ENCODE measurements around the gene MRPL17. TPM values are rescaled to one million over a fixed set of nuclear protein-coding genes. Genes with fewer than 3 reads are reported as not detected.

MRPL17 gene
- total RNA-seq, 1 experiment from 2014 or later = 98.5 TPM

GRCh38 chr11:6633422-6634408 lies 49.4 kb downstream of the MRPL17 start:
- CTCF ChIA-PET = no interaction called here
- H3K4me3 ChIP-seq (ENCODE audit: low read depth, low read length, poor library complexity, severe bottlenecking) = no peak overlapping the region
- no peaks in the 10 kb centered on the region for H3K36me3 ChIP-seq (ENCODE audit: insufficient read depth, low read length, poor library complexity, severe bottlenecking)
- H3K27me3 ChIP-seq (replicated peaks; ENCODE audit: insufficient read depth, low read depth, low read length, poor library complexity) = no peaks in the 10 kb centered on the region
- DNase-seq (ENCODE audit: low spot score) = no peak
- TF ChIP-seq EZH2 (IDR thresholded peaks at IDR 0.05; ENCODE audit: borderline replicate concordance, low read depth, low read length, poor library complexity, severe bottlenecking) (no peak), CTCF (conservative IDR thresholded peaks at IDR 0.05; ENCODE audit: low read depth, low read length) (no peak)
- no peak overlapping the region for H3K27ac ChIP-seq (ENCODE audit: low read depth, low read length, poor library complexity, severe bottlenecking)
- intact Hi-C loops (cut with micrococcal nuclease; ENCODE audit: unreplicated experiment) = no loop called here
- no peaks in the 10 kb centered on the region for H3K4me1 ChIP-seq (ENCODE audit: insufficient read depth, low read length, poor library complexity, severe bottlenecking)
- no peaks in the 10 kb centered on the region for H3K9me3 ChIP-seq (ENCODE audit: low read depth, low read length, poor library complexity, severe bottlenecking)
- no TSS peak for BruUV-seq (replicated peaks)
- POLR2A ChIA-PET (ENCODE audit: low non-redundant PET) = no interaction called here

GRCh38 chr11:6632116-6633073 lies 50.7 kb downstream of the MRPL17 start:
- intact Hi-C loops (cut with micrococcal nuclease; ENCODE audit: unreplicated experiment) = no loop called here
- no peak overlapping the region for H3K4me3 ChIP-seq (ENCODE audit: low read depth, low read length, poor library complexity, severe bottlenecking)
- H3K27me3 ChIP-seq (replicated peaks; ENCODE audit: insufficient read depth, low read depth, low read length, poor library complexity) = no peaks in the 10 kb centered on the region
- TF ChIP-seq EZH2 (IDR thresholded peaks at IDR 0.05; ENCODE audit: borderline replicate concordance, low read depth, low read length, poor library complexity, severe bottlenecking) = no peak
- no peak for TF ChIP-seq CTCF (conservative IDR thresholded peaks at IDR 0.05; ENCODE audit: low read depth, low read length)
- no peaks in the 10 kb centered on the region for H3K4me1 ChIP-seq (ENCODE audit: insufficient read depth, low read length, poor library complexity, severe bottlenecking)
- no peaks in the 10 kb centered on the region for H3K9me3 ChIP-seq (ENCODE audit: low read depth, low read length, poor library complexity, severe bottlenecking)
- CTCF ChIA-PET = interaction anchor here (0.6 kb wide), 1 partner anchor 1370 kb away, joined by 14 read pairs; no protein-coding TSS in a partner anchor
- H3K36me3 ChIP-seq (ENCODE audit: insufficient read depth, low read length, poor library complexity, severe bottlenecking) = no peaks in the 10 kb centered on the region
- no TSS peak for BruUV-seq (replicated peaks)
- POLR2A ChIA-PET (ENCODE audit: low non-redundant PET) = no interaction called here
- H3K27ac ChIP-seq (ENCODE audit: low read depth, low read length, poor library complexity, severe bottlenecking) = no peak overlapping the region
- no peak for DNase-seq (ENCODE audit: low spot score)

GRCh38 chr11:6631361-6631890 lies 51.7 kb downstream of the MRPL17 start:
- Histone ChIP-seq H3K27me3 (replicated peaks; ENCODE audit: insufficient read depth, low read depth, low read length, poor library complexity) (no peaks in the 10 kb centered on the region), H3K4me3 (ENCODE audit: low read depth, low read length, poor library complexity, severe bottlenecking) (no peak overlapping the region), H3K9me3 (ENCODE audit: low read depth, low read length, poor library complexity, severe bottlenecking) (no peaks in the 10 kb centered on the region), H3K27ac (ENCODE audit: low read depth, low read length, poor library complexity, severe bottlenecking) (no peak overlapping the region), H3K36me3 (ENCODE audit: insufficient read depth, low read length, poor library complexity, severe bottlenecking) (no peaks in the 10 kb centered on the region), H3K4me1 (ENCODE audit: insufficient read depth, low read length, poor library complexity, severe bottlenecking) (no peaks in the 10 kb centered on the region)
- TF ChIP-seq CTCF (conservative IDR thresholded peaks at IDR 0.05; ENCODE audit: low read depth, low read length) = no peak
- no peak for TF ChIP-seq EZH2 (IDR thresholded peaks at IDR 0.05; ENCODE audit: borderline replicate concordance, low read depth, low read length, poor library complexity, severe bottlenecking)
- POLR2A ChIA-PET (ENCODE audit: low non-redundant PET) = no interaction called here
- no TSS peak for BruUV-seq (replicated peaks)
- CTCF ChIA-PET = interaction anchor here (0.6 kb wide), 1 partner anchor 13 kb away, joined by 3 read pairs; no protein-coding TSS in a partner anchor
- DNase-seq (ENCODE audit: low spot score) = no peak
- intact Hi-C loops (cut with micrococcal nuclease; ENCODE audit: unreplicated experiment) = no loop called here

All from A673 (cell line).